ENCODE measurements around the gene PLEKHF1. TPM values are rescaled to one million over a fixed set of nuclear protein-coding genes. Genes with fewer than 3 reads are reported as not detected.

The PLEKHF1 gene
- total and polyA plus RNA-seq, 2 of the 8 experiments (the other 6 are each of a cell fraction or from before 2014, with no cell fraction given), result 11.1 to 18.4 TPM

DNA sequence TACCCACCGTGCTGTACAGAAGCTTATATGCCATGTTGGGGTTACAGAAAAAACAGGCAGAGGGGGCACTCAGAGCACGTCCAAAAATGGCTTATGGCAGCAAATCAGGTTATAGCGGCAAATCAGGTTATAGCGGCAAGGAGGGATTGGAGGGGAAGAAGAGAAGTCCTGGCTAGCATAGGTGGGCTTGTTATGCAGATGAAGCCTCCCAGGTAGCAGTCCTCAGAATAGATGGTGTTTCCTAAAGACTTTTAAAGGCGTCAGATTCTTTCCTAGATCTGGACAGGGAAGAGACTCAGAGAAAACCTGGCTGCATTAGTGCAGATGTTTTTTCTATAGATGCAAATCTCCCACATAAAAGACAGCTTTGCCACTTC is 19.8 kb upstream of the PLEKHF1 start:
- peaks cover 3 to 12% (median 6%) of the 10 kb centered on the region in 4 experiments; a peak in 6 of 7 replicates for H3K4me1 ChIP-seq (replicated peaks in 1 of 4; ENCODE audit: control insufficient read depth in 3 of 4, insufficient read depth in 4 of 4, low read length in 3 of 4)
- peak; percentile 84 for FAIRE-seq
- H2AK5ac ChIP-seq (ENCODE audit: low read depth, low read length), result no peak overlapping the region
- no peak overlapping the region for H2BK12ac ChIP-seq (ENCODE audit: low read depth, low read length)
- no peak overlapping the region; the same call in 1 of the 2 replicates for H2AFZ ChIP-seq (ENCODE audit: low read length)
- H4K5ac ChIP-seq (ENCODE audit: insufficient read length, low read depth, low read length), result no peak overlapping the region
- H3K56ac ChIP-seq (replicated peaks; ENCODE audit: insufficient read length, low read depth, low read length), result no peak overlapping the region
- no peaks in the 10 kb centered on the region for H3K79me2 ChIP-seq (ENCODE audit: control insufficient read depth in 1 of 2, insufficient read depth in 2 of 2, low read length in 2 of 2)
- no peak overlapping the region for H3K23ac ChIP-seq (ENCODE audit: insufficient read length)
- no peaks in the 10 kb centered on the region for H3K23me2 ChIP-seq (ENCODE audit: low read depth, low read length)
- peak overlapping the region; percentile 26 to 46 for H3K4me2 ChIP-seq (ENCODE audit: insufficient read depth in 1 of 2, low read depth in 2 of 2, low read length in 2 of 2)
- no peak overlapping the region; the same call in 1 of the 2 replicates for H2BK5ac ChIP-seq (ENCODE audit: low read depth, low read length)
- no peak overlapping the region for H2BK15ac ChIP-seq (ENCODE audit: low read length)
- no peak overlapping the region for H2BK120ac ChIP-seq (replicated peaks; ENCODE audit: low read depth, low read length)
- H3K9me3 ChIP-seq (ENCODE audit: insufficient read depth in 2 of 2, low read depth in 1 of 2, low read length in 1 of 2), result no peaks in the 10 kb centered on the region
- H3K27ac ChIP-seq (ENCODE audit: low read depth, low read length), result no peak overlapping the region
- no peak for TF ChIP-seq SUZ12 (IDR thresholded peaks at IDR 0.05; ENCODE audit: low read length)
- no peak for TF ChIP-seq CTBP2 (IDR thresholded peaks at IDR 0.05; ENCODE audit: borderline replicate concordance, insufficient read depth, insufficient read length, low read length)
- no peak for TF ChIP-seq EGR1 (IDR thresholded peaks at IDR 0.05; ENCODE audit: borderline replicate concordance, low read depth, low read length)
- no peak for TF ChIP-seq GTF2F1 (IDR thresholded peaks at IDR 0.05; ENCODE audit: borderline replicate concordance, low read depth, low read length)
- TF ChIP-seq TBP (IDR thresholded peaks at IDR 0.05; ENCODE audit: low read depth, low read length), result no peak
- TF ChIP-seq BCL11A (IDR thresholded peaks at IDR 0.05; ENCODE audit: low read depth in 2 of 2, low read length in 2 of 2), result no peak
- no peak for TF ChIP-seq BRCA1 (IDR thresholded peaks at IDR 0.05; ENCODE audit: low read depth, low read length)
- no peaks in the 10 kb centered on the region for H3K27me3 ChIP-seq (replicated peaks in 1 of 4; ENCODE audit: control insufficient read depth in 3 of 4, extremely low read depth in 1 of 4, insufficient read depth in 3 of 4, low read length in 3 of 4)
- H4K8ac ChIP-seq (ENCODE audit: extremely low read depth, insufficient read depth, low read length), result no peak overlapping the region
- H2BK20ac ChIP-seq (ENCODE audit: low read length), result no peak overlapping the region
- DNase-seq (ENCODE audit: low read depth in 1 of 2, low spot score in 2 of 2), result no peak
- no peaks in the 10 kb centered on the region for H3K36me3 ChIP-seq (ENCODE audit: control insufficient read depth in 2 of 4, insufficient read depth in 4 of 4, low read length in 3 of 4)
- no peak overlapping the region for H3K14ac ChIP-seq (ENCODE audit: insufficient read length)
- WGBS, 2 experiments (ENCODE audit: extremely low coverage in 1 of 2, insufficient coverage in 1 of 2, insufficient read length in 1 of 2, insufficient replicate concordance in 2 of 2, low coverage in 1 of 2, low lambda C conversion rate in 2 of 2, missing lambda C conversion rate in 1 of 2), result 15% methylated on average over 5 of the region's 5 CpGs; no CpG with 5 or more reads in 1 of the 2 experiments
- H3K18ac ChIP-seq (ENCODE audit: extremely low read depth, low read length), result no peak overlapping the region
- H3K4me3 ChIP-seq (ENCODE audit: extremely low read depth in 1 of 4, insufficient read depth in 2 of 4, low read depth in 3 of 4, low read length in 4 of 4), result peak overlapping the region in 3 of 4 experiments; percentile 4 to 11 (median 7); a peak in 1 of 8 replicates
- POLR2A ChIA-PET (ENCODE audit: partially characterized antibody), result no interaction called here
- CTCF ChIA-PET (ENCODE audit: partially characterized antibody), result interaction anchor here (0.8 to 1.7 kb wide), 4 partner anchors 8 to 71 kb away, joined by 3 to 4 read pairs (median 3); no protein-coding TSS in a partner anchor
- no peak overlapping the region for H4K91ac ChIP-seq (replicated peaks; ENCODE audit: insufficient read length, low read length)
- H3K79me1 ChIP-seq (ENCODE audit: low read depth, low read length), result no peaks in the 10 kb centered on the region
- no peak overlapping the region for H3K4ac ChIP-seq (replicated peaks; ENCODE audit: insufficient read length, low read depth, low read length)
- H3K9ac ChIP-seq (replicated peaks in 1 of 4; ENCODE audit: extremely low read depth in 1 of 4, low read depth in 3 of 4, low read length in 3 of 4), result no peak overlapping the region
- H4K20me1 ChIP-seq (replicated peaks in 1 of 2; ENCODE audit: control insufficient read depth in 1 of 2, insufficient read depth in 2 of 2, low read length in 2 of 2), result no peaks in the 10 kb centered on the region

All from H1 (cell line).